HG02588 (cell line): ENCODE data around the gene SMPDL3B.

Experiments used
- ATAC-seq: cut with Tn5 transposase; IDR thresholded peaks from one replicate; pipeline ENCODE4 v1.9.1; 2021; ENCODE audit warnings: mild to moderate bottlenecking, moderate library complexity; ENCODE audit not compliant: unreplicated experiment

The SMPDL3B gene

GRCh38 chr1:27940870-27941560 is 6.2 kb downstream of the SMPDL3B start:
- no peak for ATAC-seq

- no peak for ATAC-seq
Measured at GRCh38 chr1:27941671-27942540, 7.1 kb downstream of the SMPDL3B start.

GRCh38 chr1:27945020-27945419 is 10.2 kb downstream of the SMPDL3B start:
- no peak for ATAC-seq

GRCh38 chr1:27949027-27949426 is 14.2 kb downstream of the SMPDL3B start:
- no peak for ATAC-seq

- no peak for ATAC-seq
Measured at GRCh38 chr1:27951396-27951795, 16.6 kb downstream of the SMPDL3B start.

GRCh38 chr1:27952147-27952546 is 17.3 kb downstream of the SMPDL3B start:
- no peak for ATAC-seq

- no peak for ATAC-seq
Measured at GRCh38 chr1:27954186-27954585, 19.4 kb downstream of the SMPDL3B start.

- ATAC-seq: no peak
Measured at GRCh38 chr1:27955076-27955475, 20.3 kb downstream of the SMPDL3B start.

- no peak for ATAC-seq
Measured at GRCh38 chr1:27956761-27957160, 22.0 kb downstream of the SMPDL3B start.

GRCh38 chr1:27957655-27958054 is 22.9 kb downstream of the SMPDL3B start:
- ATAC-seq: no peak

GRCh38 chr1:27958513-27958912 is 23.7 kb downstream of the SMPDL3B start:
- no peak for ATAC-seq

GRCh38 chr1:27959792-27960603 is 25.2 kb downstream of the SMPDL3B start, which contains the start of gene XKR8:
Gene XKR8 (plus strand): TSS chr1:27959973. CDS start chr1:27960070, 97 bp downstream.
- peak; percentile 77 for ATAC-seq

- no peak for ATAC-seq
Measured at GRCh38 chr1:27960762-27961645, 26.2 kb downstream of the SMPDL3B start.

- ATAC-seq: no peak
Measured at GRCh38 chr1:27961646-27962221, 26.9 kb downstream of the SMPDL3B start.

- no peak for ATAC-seq
Measured at GRCh38 chr1:27963393-27963792, 28.6 kb downstream of the SMPDL3B start.

- ATAC-seq: no peak
Measured at GRCh38 chr1:27966402-27967105, 31.8 kb downstream of the SMPDL3B start.

GRCh38 chr1:27967106-27967883 is 32.5 kb downstream of the SMPDL3B start:
- no peak for ATAC-seq

GRCh38 chr1:27967884-27968466 is 33.2 kb downstream of the SMPDL3B start:
- ATAC-seq: no peak
